ENCODE results near the gene RXFP1.

DNA sequence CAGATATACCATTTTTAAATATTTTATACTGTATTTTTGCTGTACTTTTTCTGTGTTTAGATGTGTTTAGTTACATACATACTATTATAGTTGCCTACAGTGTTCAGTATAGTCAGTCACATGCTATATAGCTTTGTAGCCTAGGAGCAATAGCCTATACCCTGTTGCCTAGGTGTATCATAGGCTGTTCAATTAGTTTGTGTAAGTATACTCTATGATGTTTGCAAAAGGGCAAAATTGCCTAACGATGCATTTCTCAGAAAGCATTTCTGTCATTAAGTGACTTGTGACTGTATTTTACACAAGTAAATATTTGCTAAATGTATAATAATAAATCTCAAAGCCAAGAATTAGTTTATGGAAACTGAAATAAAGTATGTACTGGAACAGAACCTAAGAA is 159.9 kb downstream of the RXFP1 start:
- TF ChIP-seq, protein P1, sequence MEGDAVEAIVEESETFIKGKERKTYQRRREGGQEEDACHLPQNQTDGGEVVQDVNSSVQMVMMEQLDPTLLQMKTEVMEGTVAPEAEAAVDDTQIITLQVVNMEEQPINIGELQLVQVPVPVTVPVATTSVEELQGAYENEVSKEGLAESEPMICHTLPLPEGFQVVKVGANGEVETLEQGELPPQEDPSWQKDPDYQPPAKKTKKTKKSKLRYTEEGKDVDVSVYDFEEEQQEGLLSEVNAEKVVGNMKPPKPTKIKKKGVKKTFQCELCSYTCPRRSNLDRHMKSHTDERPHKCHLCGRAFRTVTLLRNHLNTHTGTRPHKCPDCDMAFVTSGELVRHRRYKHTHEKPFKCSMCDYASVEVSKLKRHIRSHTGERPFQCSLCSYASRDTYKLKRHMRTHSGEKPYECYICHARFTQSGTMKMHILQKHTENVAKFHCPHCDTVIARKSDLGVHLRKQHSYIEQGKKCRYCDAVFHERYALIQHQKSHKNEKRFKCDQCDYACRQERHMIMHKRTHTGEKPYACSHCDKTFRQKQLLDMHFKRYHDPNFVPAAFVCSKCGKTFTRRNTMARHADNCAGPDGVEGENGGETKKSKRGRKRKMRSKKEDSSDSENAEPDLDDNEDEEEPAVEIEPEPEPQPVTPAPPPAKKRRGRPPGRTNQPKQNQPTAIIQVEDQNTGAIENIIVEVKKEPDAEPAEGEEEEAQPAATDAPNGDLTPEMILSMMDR (IDR thresholded peaks at IDR 0.05) = no peak
- no peak for TF ChIP-seq POLR2AphosphoS5 (IDR thresholded peaks at IDR 0.05)
